A549 (cell line): ENCODE data around the gene RBM15. TPM values are rescaled to one million over a fixed set of nuclear protein-coding genes. Genes with fewer than 3 reads are reported as not detected.

Experiments
- ATAC-seq, 2 experiments: fragments of 200-7000 bp in 1 of 2; fragments of >200 bp in 1 of 2; cut with Nextera tagmentation in 1 of 2; cut with Tn5 transposase in 1 of 2; 3 replicates each; pipeline versions ENCODE4 v1.8.0 to v1.9.1; 2018 to 2020; ENCODE audit warnings: mild to moderate bottlenecking in 1 of 2, moderate library complexity in 1 of 2
- CTCF ChIA-PET: fragments of 300-600 bp; sonication (Branson Sonifier 250); formaldehyde crosslinking; extraction: SDS; loops from one replicate; lab custom pipeline; 2021; ENCODE audit warnings: antibody characterized with exemption, inconsistent platforms; lab: Yijun Ruan, JAX
- POLR2A ChIA-PET: fragments of 350-600 bp; formaldehyde crosslinking; extraction: SDS; loops from one replicate; lab custom pipeline; 2021; ENCODE audit warnings: antibody characterized with exemption, inconsistent platforms; lab: Yijun Ruan, JAX
- DNase-seq, 2 experiments: peaks; one replicate each; pipeline versions ENCODE4 v3.0.0 to v3.0.0-alpha.2; 2011 to 2016; ENCODE audit warnings: low read depth in 1 of 2, low spot score in 1 of 2
- FAIRE-seq: peaks from 2 replicates; lab custom pipeline; 2011; peaks lifted over from hg19 to GRCh38; lab: Jason Lieb, UNC
- H3K27ac ChIP-seq, 2 experiments: fragments of >200 bp; sonication (Bioruptor Twin); formaldehyde crosslinking; 3 replicates each; pipeline ENCODE4 v1.5.1; 2016 to 2017
- H3K4me1 ChIP-seq: fragments of >200 bp; sonication (Bioruptor Twin); formaldehyde crosslinking; 3 replicates; pipeline ENCODE4 v1.6.1; 2016
- H3K4me2 ChIP-seq: fragments of >200 bp; sonication (Bioruptor Twin); formaldehyde crosslinking; 3 replicates; pipeline ENCODE4 v1.6.1; 2016
- H3K4me3 ChIP-seq: fragments of >200 bp; sonication (Bioruptor Twin); formaldehyde crosslinking; 3 replicates; pipeline ENCODE4 v1.5.1; 2016
- H3K9me3 ChIP-seq: fragments of >200 bp; sonication (Bioruptor Twin); formaldehyde crosslinking; 3 replicates; pipeline ENCODE4 v1.6.1; 2016
- BHLHE40 ChIP-seq: IDR thresholded peaks from 2 replicates; pipeline ENCODE4 v1.6.1; 2012; ENCODE audit warnings: low read depth, low read length, inconsistent platforms
- CHD4 ChIP-seq: fragments of 200-600 bp; sonication (generic); IDR thresholded peaks from 2 replicates; pipeline ENCODE4 v1.6.1; 2016; ENCODE audit warnings: antibody characterized with exemption, mild to moderate bottlenecking, borderline replicate concordance
- HEYL ChIP-seq: fragments of 250-450 bp; sonication (Bioruptor Pico); IDR thresholded peaks from 2 replicates; pipeline ENCODE4 v1.8.0; 2021; ENCODE audit warnings: mild to moderate bottlenecking, moderate library complexity
- HOXB13 ChIP-seq: fragments of 250-450 bp; sonication (Bioruptor Pico); IDR thresholded peaks from 2 replicates; pipeline ENCODE4 v1.5.0; 2020; ENCODE audit warnings: low read depth, mild to moderate bottlenecking, moderate library complexity
- JUNB ChIP-seq: fragments of >200 bp; sonication (Bioruptor Twin); formaldehyde crosslinking; IDR thresholded peaks from 2 replicates; pipeline ENCODE4 v1.6.1; 2016
- MAFK ChIP-seq: fragments of 450-650 bp; IDR thresholded peaks from 2 replicates; pipeline ENCODE4 v1.6.1; 2014; ENCODE audit not compliant: partially characterized antibody
- NFE2L2 ChIP-seq: fragments of 150-350 bp; conservative IDR thresholded peaks from 2 replicates; pipeline ENCODE4 v1.6.1; 2014; ENCODE audit warnings: low read length
- NPAS2 ChIP-seq: fragments of 250-450 bp; sonication (Bioruptor Pico); IDR thresholded peaks from 2 replicates; pipeline ENCODE4 v1.8.0; 2022; ENCODE audit warnings: mild to moderate bottlenecking, moderate library complexity, borderline replicate concordance
- NR3C1 ChIP-seq: fragments of >200 bp; sonication (Bioruptor Twin); formaldehyde crosslinking; IDR thresholded peaks from 3 replicates; pipeline ENCODE4 v1.6.1; 2017
- PHF8 ChIP-seq: fragments of 200-600 bp; sonication (generic); IDR thresholded peaks from 2 replicates; pipeline ENCODE4 v1.6.1; 2016; ENCODE audit warnings: low read depth, mild to moderate bottlenecking, antibody characterized with exemption, moderate library complexity, borderline replicate concordance
- RNF2 ChIP-seq: fragments of 200-600 bp; sonication (generic); IDR thresholded peaks from 2 replicates; pipeline ENCODE4 v1.6.1; 2016; ENCODE audit warnings: low read depth, mild to moderate bottlenecking, antibody characterized with exemption, moderate library complexity, borderline replicate concordance
- SMC3 ChIP-seq: fragments of >200 bp; sonication (Bioruptor Twin); formaldehyde crosslinking; IDR thresholded peaks from 3 replicates; pipeline ENCODE4 v1.6.1; 2018; ENCODE audit warnings: inconsistent platforms
- SREBF2 ChIP-seq: fragments of 450-650 bp; IDR thresholded peaks from 2 replicates; pipeline ENCODE4 v1.6.1; 2014; ENCODE audit warnings: mild to moderate bottlenecking, moderate library complexity
- TP53 ChIP-seq: fragments of 250-450 bp; sonication (Bioruptor Pico); IDR thresholded peaks from 2 replicates; pipeline ENCODE4 v1.5.0; 2021; ENCODE audit warnings: mild to moderate bottlenecking, moderate library complexity
- ZC3H11A ChIP-seq: fragments of 450-650 bp; IDR thresholded peaks from 2 replicates; pipeline ENCODE4 v1.6.1; 2014; ENCODE audit warnings: antibody characterized with exemption, mild to moderate bottlenecking
- ZSCAN20 ChIP-seq: fragments of 250-450 bp; sonication (Bioruptor Pico); IDR thresholded peaks from 2 replicates; pipeline ENCODE4 v1.8.0; 2022; ENCODE audit warnings: mild to moderate bottlenecking, moderate library complexity
- WGBS: methylation state at CpG from one replicate; pipeline ENCODE4 v1.1.6; 2017; ENCODE audit errors: missing lambda C conversion rate; 5-methylcytosine and 5-hydroxymethylcytosine counted together
- polyA plus RNA-seq, 4 experiments: library from polyadenylated mRNA; depleted of rRNA in 3 of 4; stranded (reverse); fragments of >200 nt; fragmentation: RNase III in 1 of 4; extraction: RNeasy Plus Mini Kit Qiagen cat#74134 plus additional on column Dnase treatment in 1 of 4; gene quantifications; 2 replicates in 3 of 4; 3 replicates in 1 of 4; pipeline ENCODE4 v1.2.3, GENCODE V29; 2011 to 2017
- TF ChIP-seq, protein P1 (sequence below): IDR thresholded peaks from 2 replicates; pipeline ENCODE4 v1.6.1; 2012
- TF ChIP-seq, protein P2 (sequence below): fragments of >200 bp; sonication (Bioruptor Twin); formaldehyde crosslinking; IDR thresholded peaks from 3 replicates; pipeline ENCODE4 v1.6.1; 2016
- TF ChIP-seq, protein P3 (sequence below): IDR thresholded peaks from 2 replicates; pipeline ENCODE4 v1.6.1; 2012
- TF ChIP-seq, protein P4 (sequence below): fragments of 450-650 bp; IDR thresholded peaks from 2 replicates; pipeline ENCODE4 v1.6.1; 2014; ENCODE audit warnings: antibody characterized with exemption

The RBM15 gene
- polyA plus RNA-seq, 2 of the 4 experiments (the other 2 are of a cell fraction), result 8.7 to 14.0 TPM

DNA sequence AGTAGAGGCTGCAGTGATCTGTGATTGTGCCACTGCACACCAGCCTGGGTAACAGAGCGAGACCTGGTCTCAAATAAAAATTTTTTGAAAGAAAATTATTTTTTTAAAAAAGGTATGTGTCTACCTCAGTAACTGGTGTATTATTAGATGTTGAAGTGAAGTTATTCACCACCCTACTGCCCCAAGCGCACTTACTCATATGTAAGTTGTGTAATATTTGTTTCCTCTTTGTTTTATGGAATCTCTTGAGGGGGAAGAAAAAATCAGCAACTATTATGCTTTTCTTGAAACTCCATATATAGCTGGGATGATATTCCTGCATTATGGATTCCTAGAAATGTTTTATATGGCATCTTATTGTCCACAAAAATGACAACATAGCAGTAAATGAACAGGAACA lies 21.3 kb downstream of the RBM15 start:
- no peaks in the 10 kb centered on the region for H3K9me3 ChIP-seq
- POLR2A ChIA-PET, result interaction anchor here (0.6 to 0.9 kb wide), 2 partner anchors 8 to 21 kb away, joined by 4 to 6 read pairs; partner anchors contain the start of gene RBM15
- H3K4me2 ChIP-seq, result no peak overlapping the region
- H3K27ac ChIP-seq, result no peak overlapping the region
- ATAC-seq, result no peak
- peaks cover 15% of the 10 kb centered on the region for H3K4me1 ChIP-seq
- CTCF ChIA-PET, result interaction anchor here (0.6 to 3.1 kb wide), 5 partner anchors 21 to 164 kb away, joined by 3 to 11 read pairs (median 4); partner anchors contain the start of gene RBM15
- TF ChIP-seq HOXB13 (CRISPR knock-in tag) (no peak), ZSCAN20 (CRISPR knock-in tag) (no peak), NFE2L2 (no peak), MAFK (no peak), HEYL (CRISPR knock-in tag) (no peak), ZC3H11A (no peak), CHD4 (no peak), JUNB (no peak), RNF2 (no peak), SMC3 (no peak), NPAS2 (no peak), BHLHE40 (no peak)
- TF ChIP-seq, protein P1, sequence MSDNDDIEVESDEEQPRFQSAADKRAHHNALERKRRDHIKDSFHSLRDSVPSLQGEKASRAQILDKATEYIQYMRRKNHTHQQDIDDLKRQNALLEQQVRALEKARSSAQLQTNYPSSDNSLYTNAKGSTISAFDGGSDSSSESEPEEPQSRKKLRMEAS, result no peak
- TF ChIP-seq, protein P2, sequence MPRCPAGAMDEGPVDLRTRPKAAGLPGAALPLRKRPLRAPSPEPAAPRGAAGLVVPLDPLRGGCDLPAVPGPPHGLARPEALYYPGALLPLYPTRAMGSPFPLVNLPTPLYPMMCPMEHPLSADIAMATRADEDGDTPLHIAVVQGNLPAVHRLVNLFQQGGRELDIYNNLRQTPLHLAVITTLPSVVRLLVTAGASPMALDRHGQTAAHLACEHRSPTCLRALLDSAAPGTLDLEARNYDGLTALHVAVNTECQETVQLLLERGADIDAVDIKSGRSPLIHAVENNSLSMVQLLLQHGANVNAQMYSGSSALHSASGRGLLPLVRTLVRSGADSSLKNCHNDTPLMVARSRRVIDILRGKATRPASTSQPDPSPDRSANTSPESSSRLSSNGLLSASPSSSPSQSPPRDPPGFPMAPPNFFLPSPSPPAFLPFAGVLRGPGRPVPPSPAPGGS, result no peak
- TF ChIP-seq, protein P3, sequence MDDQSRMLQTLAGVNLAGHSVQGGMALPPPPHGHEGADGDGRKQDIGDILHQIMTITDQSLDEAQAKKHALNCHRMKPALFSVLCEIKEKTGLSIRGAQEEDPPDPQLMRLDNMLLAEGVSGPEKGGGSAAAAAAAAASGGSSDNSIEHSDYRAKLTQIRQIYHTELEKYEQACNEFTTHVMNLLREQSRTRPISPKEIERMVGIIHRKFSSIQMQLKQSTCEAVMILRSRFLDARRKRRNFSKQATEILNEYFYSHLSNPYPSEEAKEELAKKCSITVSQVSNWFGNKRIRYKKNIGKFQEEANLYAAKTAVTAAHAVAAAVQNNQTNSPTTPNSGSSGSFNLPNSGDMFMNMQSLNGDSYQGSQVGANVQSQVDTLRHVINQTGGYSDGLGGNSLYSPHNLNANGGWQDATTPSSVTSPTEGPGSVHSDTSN, result no peak
- TF ChIP-seq, all 56 proteins: peak for 0
- no peak overlapping the region for H3K4me3 ChIP-seq
- FAIRE-seq, result no peak
- DNase-seq, result no peak
- 93% methylated on average over 2 of the region's 2 CpGs for WGBS

DNA sequence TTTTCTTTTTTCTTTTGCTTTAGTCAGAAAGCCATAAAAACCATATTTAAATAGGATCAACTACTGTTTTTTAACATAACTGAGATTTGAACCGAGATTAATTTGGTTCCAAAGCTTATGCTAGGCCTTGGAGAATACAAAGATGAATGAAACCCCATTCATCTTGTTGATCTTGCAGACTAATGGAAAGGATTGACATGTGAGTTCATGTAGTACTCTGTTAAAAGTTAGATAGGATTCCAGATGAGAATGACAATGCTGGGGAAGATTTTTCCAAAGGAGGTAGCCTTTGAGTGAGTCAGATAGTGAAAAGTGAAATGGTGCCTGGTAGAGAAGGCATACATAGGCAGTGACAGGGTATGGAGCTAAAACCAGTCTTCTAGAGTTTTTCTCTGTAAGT lies 22.7 kb downstream of the RBM15 start:
- FAIRE-seq, result no peak
- H3K27ac ChIP-seq, result no peak overlapping the region
- H3K9me3 ChIP-seq, result no peaks in the 10 kb centered on the region
- H3K4me3 ChIP-seq, result no peak overlapping the region
- H3K4me1 ChIP-seq, result peaks cover under 1% of the 10 kb centered on the region; the same call in 1 of the 3 replicates
- POLR2A ChIA-PET, result interaction anchor here (0.6 kb wide), 1 partner anchor 80 kb away, joined by 4 read pairs; no protein-coding TSS in a partner anchor
- TF ChIP-seq NR3C1, result no peak
- TF ChIP-seq SREBF2, result no peak
- TF ChIP-seq TP53, result no peak
- TF ChIP-seq PHF8, result no peak
- TF ChIP-seq, all 56 proteins: peak for 0
- 97% methylated on average over 1 of the region's 1 CpG for WGBS
- no peak overlapping the region for H3K4me2 ChIP-seq
- DNase-seq (no peak), ATAC-seq (no peak)
- CTCF ChIA-PET, result interaction anchor here (1.2 to 3.1 kb wide), 2 partner anchors 22 to 49 kb away, joined by 4 to 11 read pairs; partner anchors contain the start of gene RBM15

DNA sequence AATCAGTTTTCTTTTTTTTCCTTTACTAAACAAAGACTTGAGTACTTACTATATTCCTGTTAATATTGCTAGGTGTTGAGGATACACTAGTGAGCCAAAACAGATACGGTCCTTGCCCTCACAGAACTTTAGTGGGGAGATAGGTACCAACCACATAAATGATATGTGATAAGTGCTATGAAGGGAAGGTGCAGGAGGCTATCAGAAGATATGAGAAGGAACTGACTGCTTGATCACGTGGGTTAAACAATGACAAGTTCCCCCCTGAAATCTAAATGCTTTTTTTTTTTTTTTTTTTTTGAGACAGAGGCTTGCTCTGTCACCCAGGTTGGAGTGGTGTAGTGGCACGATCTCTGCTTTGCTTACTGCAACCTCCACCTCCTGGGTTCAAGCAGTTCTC lies 25.0 kb downstream of the RBM15 start:
- DNase-seq (no peak), ATAC-seq (no peak), FAIRE-seq (no peak)
- POLR2A ChIA-PET, result no interaction called here
- Histone ChIP-seq H3K9me3 (no peaks in the 10 kb centered on the region), H3K4me2 (no peak overlapping the region), H3K27ac (no peak overlapping the region), H3K4me1 (no peaks in the 10 kb centered on the region), H3K4me3 (no peak overlapping the region)
- TF ChIP-seq, protein P4, sequence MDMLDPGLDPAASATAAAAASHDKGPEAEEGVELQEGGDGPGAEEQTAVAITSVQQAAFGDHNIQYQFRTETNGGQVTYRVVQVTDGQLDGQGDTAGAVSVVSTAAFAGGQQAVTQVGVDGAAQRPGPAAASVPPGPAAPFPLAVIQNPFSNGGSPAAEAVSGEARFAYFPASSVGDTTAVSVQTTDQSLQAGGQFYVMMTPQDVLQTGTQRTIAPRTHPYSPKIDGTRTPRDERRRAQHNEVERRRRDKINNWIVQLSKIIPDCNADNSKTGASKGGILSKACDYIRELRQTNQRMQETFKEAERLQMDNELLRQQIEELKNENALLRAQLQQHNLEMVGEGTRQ, result no peak
- no peak for TF ChIP-seq HOXB13 (CRISPR knock-in tag)
- CTCF ChIA-PET, result no interaction called here
- 92% methylated on average over 3 of the region's 3 CpGs for WGBS
